ENCODE measurements around the gene ZNF689. TPM values are rescaled to one million over a fixed set of nuclear protein-coding genes. Genes with fewer than 3 reads are reported as not detected.

ZNF689 gene
- total RNA-seq, 2 experiments from 2014 or later: 12.2 to 15.3 TPM

DNA sequence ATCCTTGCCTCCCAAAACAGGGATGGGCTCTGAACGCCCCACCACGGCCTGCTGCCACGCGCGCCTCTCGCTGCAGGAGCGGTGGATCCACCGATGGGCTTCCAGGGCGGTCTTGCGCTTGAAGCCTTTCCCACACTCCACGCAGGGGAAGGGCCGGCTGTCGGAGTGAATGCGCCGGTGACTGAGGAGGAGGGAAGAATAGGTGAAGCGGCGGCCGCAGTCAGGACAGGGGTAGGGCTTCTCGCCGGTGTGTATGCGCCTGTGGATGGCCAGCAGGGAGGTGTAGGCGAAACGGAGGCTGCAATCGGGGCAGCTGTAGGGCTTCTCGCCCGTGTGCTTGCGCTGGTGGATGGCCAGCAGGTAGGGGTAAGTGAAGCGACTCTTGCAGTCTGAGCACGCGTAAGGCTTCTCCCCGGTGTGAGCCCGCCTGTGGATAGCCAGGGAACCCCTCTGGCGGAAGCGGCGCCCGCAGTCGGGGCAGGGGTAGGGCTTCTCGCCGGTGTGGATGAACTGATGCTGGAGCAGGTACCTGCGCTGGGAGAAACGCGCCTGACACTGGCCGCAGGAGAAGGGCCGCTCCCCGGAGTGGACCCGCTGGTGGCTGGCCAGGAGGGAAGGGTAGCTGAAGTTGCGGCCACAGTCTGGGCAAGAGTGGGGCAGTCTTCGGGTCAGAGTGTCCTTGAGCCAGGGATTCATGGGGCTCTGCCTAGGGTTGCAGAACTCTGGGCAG, 27.4 kb downstream of the ZNF689 start:
- Mint-ChIP-seq H3K9me3 (ENCODE audit: low read depth) (no peaks in the 10 kb centered on the region), H3K27ac (no peak overlapping the region), H3K27me3 (no peaks in the 10 kb centered on the region), H3K4me3 (no peak overlapping the region), H3K36me3 (peaks cover 34% of the 10 kb centered on the region), H3K4me1 (peaks cover 41% of the 10 kb centered on the region)
- DNase-seq (no peak), ATAC-seq (no peak)
- CTCF ChIA-PET: interaction anchor here (0.7 kb wide), 1 partner anchor 133 kb away, joined by 3 read pairs; no protein-coding TSS in a partner anchor

DNA sequence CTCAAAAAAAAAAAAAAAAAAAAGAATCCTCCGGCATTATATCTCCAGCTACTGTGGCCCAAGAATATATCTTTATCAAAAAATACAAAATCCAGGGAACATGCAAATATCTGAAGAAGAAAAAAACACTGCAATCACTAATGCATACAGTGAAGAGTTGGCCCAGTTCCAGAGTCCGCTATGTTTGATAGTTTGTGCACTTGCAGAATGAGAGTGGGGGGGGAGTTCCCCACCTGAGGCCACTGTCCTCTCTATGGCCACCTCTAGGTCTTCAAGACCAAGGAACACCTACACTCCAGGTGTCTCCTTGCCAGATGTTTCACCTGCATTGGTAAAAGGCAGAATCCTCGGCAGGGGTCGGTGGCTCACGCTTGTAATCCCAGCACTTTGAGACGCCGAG, 28.7 kb downstream of the ZNF689 start:
- DNase-seq: no peak
- Mint-ChIP-seq H3K27me3 (no peaks in the 10 kb centered on the region), H3K9me3 (ENCODE audit: low read depth) (no peaks in the 10 kb centered on the region), H3K36me3 (peaks cover 27% of the 10 kb centered on the region), H3K27ac (no peak overlapping the region), H3K4me3 (no peak overlapping the region), H3K4me1 (peaks cover 31% of the 10 kb centered on the region)
- no peak for ATAC-seq
- CTCF ChIA-PET: interaction anchor here (1.4 kb wide), 1 partner anchor 47 kb away, joined by 3 read pairs; no protein-coding TSS in a partner anchor

DNA sequence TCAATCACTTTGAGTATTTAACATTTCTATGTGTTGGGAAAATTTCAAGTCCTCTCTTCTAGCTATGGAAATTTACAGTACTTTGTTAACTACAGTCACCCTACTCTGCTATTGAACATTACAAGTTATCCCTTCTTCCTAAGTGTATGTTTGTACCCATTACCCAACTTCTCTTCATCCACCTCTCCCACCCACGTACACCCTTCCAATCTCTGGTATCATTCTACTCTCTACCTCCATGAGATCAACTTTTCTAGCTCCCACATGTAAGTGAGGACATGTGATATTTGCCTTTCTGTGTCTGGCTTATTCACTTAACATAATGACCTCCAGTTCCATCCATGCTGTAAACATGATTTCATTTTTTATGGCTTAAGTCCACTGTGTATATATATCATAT, 35.5 kb downstream of the ZNF689 start:
- Mint-ChIP-seq H3K9me3 (ENCODE audit: low read depth) (no peaks in the 10 kb centered on the region), H3K4me3 (peak overlapping the region; percentile 3), H3K27me3 (no peaks in the 10 kb centered on the region), H3K36me3 (peaks cover 16% of the 10 kb centered on the region), H3K27ac (no peak overlapping the region), H3K4me1 (peaks cover 30% of the 10 kb centered on the region)
- DNase-seq (no peak), ATAC-seq (no peak)
- CTCF ChIA-PET: interaction anchor here (0.8 to 1.2 kb wide), 2 partner anchors 10 to 39 kb away, joined by 3 read pairs; no protein-coding TSS in a partner anchor

DNA sequence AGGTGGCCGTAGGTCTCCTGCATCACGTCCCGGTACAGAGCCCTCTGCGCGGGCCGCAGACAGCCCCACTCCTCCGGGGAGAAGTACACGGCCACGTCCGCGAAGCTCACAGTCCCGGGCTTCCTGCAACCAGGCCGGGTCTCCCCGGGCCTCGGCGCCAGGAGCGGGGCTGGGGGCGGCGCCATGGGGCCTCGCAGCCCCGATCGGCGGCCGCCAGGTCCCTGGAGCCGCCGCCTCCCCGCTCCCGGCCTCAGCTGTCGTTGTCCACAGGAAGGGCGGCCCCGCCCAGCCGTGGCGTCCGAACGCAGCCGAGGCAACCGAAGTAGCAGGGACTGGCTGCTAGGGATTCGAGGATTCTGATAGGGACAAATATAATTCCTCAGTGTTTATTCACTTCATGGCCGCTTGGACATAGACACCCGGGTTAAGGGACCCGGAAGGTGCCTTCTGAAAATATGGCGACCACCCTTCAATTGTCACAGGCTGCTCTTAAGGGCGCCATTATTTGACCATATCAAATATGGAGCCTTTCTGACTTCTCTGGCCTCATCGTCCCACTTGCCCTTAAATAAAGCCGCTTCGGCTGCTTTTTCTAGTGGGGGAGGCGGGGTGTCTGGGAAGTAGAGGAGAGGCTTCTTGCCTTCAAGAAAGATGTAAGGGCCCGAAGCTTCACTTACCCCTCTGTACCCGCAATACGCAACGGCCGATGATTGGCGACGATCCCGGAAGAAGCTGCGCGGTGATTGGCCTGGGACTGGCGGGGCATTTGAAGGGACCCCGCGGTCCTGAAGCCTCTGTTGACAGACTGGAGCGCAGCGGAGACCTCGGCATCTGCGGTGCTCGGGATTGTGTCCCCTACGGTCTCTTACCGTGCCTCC, 38.5 kb downstream of the ZNF689 start, which contains the start of gene ZNF688:
TSS of gene ZNF688 (minus strand) at position 270 of the 878 bp plus-strand sequence. CDS start at position 185, 85 bp downstream.
- Mint-ChIP-seq H3K36me3 (peaks cover 9% of the 10 kb centered on the region), H3K27me3 (no peaks in the 10 kb centered on the region), H3K4me3 (peak within 1 kb of the TSS; percentile 99), H3K9me3 (ENCODE audit: low read depth) (no peaks in the 10 kb centered on the region), H3K4me1 (peaks cover 53% of the 10 kb centered on the region), H3K27ac (peak within 1 kb of the TSS; percentile 94)
- CTCF ChIA-PET: interaction anchor here (0.9 to 3.3 kb wide), 16 partner anchors 14 to 502 kb away, joined by 3 to 26 read pairs (median 5); partner anchors contain the start of genes DCTPP1, PRR14, TBX6 and ZNF668
- DNase-seq (peak; percentile 98), ATAC-seq (peak; percentile 86)

DNA sequence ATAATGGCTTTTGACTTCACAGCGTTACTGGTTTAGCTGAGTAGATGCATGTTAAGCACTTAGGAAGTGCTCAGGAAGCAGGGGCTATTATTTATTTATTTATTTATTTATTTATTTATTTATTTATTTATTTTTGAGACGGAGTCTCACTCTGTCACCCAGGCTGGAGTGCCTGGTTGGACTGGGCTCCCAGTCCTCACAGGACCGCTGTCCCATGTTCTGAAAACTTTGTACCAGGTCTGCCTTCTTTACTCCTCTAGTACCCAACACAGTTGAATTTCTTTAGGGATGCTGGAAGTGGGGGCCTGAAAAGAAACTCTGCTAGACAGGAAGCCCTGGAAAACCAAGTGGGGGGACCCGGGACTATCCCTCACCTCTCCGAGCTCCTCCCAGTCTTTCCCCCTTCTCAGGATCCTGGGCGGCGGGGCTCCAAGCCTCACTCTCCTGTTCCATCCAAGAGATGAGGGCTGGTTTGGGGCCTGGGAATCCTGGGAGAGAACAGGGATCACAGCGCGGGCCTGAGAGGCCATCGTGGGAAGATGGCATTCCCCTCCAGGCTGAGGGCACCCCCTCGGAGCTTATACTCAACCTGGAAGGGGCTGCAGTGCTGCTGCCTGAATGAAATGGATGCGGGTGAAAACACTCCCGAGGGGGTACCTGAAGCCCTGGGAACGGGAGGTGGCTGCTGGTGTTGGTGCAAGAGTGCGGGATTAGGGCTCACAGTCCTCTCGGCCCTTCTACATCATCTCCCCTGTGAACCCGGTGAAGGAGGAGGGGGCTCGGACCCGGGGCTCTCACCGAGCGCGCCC, 39.3 kb downstream of the ZNF689 start:
- CTCF ChIA-PET: interaction anchor here (1.3 to 3.3 kb wide), 7 partner anchors 13 to 503 kb away, joined by 3 to 26 read pairs (median 14); partner anchors contain the start of genes DCTPP1, TBX6, ZNF668 and ZNF764
- H3K4me1 Mint-ChIP-seq: peaks cover 54% of the 10 kb centered on the region

DNA sequence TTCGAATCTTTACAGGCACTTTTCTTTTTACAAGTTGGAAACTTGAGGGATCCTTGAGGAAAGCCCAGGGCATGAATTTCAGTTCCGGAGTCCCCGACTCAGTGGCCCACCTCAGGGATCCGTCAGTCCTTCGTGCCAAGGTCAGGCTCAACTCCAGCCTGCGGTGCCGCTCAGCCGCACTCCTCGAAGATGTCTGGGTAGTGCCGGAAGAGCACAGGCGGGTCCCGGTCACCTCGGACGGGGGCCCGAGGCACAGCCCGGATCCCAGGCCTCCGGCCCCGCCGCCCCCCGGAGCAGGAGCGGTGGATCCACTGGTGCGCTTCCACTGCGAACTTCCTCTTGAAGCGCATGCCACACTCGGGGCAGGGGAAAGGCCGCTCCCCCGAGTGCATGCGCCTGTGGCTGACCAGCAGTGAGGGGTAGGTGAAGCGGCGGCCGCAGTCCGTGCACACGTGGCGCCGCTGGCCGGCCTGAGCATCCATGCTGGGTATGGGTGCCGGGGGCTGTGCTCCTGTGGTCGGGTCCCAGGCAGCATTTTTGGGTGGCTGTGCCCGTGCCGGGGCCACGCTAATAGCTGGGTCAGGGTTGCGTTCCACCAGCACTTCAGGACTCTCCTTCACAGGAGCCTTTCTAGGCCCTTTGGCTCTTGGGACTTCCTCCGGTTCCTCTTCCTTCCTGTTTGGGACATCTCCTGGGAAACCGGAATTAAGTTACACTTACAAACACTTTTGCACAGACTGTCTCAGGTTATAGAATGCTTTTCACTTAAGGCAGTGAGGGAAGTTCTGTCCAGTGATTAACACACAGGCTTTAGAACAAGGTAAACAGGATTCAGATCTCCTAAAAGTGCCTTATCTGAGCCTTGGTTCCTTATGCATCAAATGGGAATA, 40.2 kb downstream of the ZNF689 start:
- ATAC-seq (no peak), DNase-seq (no peak)
- Mint-ChIP-seq H3K27ac (peak overlapping the region; percentile 70), H3K27me3 (no peaks in the 10 kb centered on the region), H3K4me3 (peak overlapping the region; percentile 99), H3K4me1 (peaks cover 46% of the 10 kb centered on the region), H3K36me3 (peaks cover 7% of the 10 kb centered on the region), H3K9me3 (ENCODE audit: low read depth) (no peaks in the 10 kb centered on the region)
- CTCF ChIA-PET: interaction anchor here (2.4 to 3.3 kb wide), 4 partner anchors 12 to 140 kb away, joined by 11 to 26 read pairs (median 16); partner anchors contain the start of genes DCTPP1, ZNF764 and ZNF785

More for the DNA sequence above, 39.3 kb downstream of the ZNF689 start:
- ATAC-seq (no peak), DNase-seq (no peak)
- Mint-ChIP-seq H3K27ac (peak overlapping the region; percentile 89), H3K36me3 (peaks cover 7% of the 10 kb centered on the region), H3K27me3 (no peaks in the 10 kb centered on the region), H3K4me3 (peak overlapping the region; percentile 99), H3K9me3 (ENCODE audit: low read depth) (no peaks in the 10 kb centered on the region)

DNA sequence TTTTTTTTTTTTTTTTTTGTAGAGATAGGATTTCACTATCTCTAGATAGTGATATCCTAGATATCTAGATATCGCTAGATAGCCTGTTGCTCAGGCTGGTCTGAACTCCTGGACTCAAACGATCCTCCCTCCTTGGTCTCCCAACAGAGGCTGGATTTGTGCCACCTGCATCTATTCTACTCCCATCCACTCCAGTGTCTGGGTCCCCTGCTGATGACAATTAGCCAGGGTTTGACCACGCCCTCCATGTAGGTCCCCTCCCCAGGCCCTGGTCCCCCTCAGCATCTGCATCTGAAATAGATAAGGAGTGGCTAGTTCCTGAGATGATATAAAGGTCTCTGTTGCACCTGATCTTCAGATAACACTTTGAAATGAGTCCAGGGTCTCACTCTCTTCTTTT, 40.9 kb downstream of the ZNF689 start:
- no peak for DNase-seq
- CTCF ChIA-PET: interaction anchor here (0.9 to 3.9 kb wide), 3 partner anchors 12 to 90 kb away, joined by 3 to 19 read pairs (median 5); partner anchors contain the start of gene ZNF764
- Mint-ChIP-seq H3K4me3 (no peak overlapping the region), H3K27me3 (no peaks in the 10 kb centered on the region), H3K36me3 (peaks cover 3% of the 10 kb centered on the region), H3K4me1 (peaks cover 41% of the 10 kb centered on the region), H3K9me3 (ENCODE audit: low read depth) (no peaks in the 10 kb centered on the region), H3K27ac (peak overlapping the region; percentile 67)
- ATAC-seq: no peak

DNA sequence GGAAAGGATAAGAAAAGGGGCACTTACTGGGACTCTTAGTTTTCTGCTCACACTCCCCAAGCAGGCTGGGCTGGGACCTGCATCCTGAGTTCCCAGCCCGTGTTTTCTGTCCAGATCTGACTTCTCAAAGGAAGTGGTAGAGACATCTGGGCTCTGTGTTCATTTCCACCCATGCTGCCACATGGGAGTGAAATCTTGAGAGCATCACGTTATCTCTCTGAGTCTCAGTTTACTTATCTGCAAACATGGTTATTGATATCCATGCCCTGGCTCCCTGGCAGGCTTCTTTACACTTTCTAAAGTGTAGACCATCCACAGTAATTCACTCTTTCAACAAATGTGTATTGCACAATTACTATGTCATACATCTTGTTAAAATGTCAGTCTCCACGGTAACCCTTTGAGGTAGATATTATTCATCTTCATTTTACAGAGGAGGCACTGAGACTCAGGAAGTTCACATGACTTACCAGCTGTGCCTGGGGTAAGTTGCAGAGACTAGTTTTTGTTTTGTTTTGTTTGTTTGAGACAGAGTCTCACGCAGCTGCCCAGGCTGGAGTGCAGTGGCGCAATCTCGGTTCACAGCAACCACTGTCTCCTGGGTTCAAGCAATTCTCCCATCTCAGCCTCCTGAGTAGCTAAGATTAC, 42.1 kb downstream of the ZNF689 start:
- peak overlapping the region; percentile 97 for H3K27ac Mint-ChIP-seq
- peaks cover 35% of the 10 kb centered on the region for H3K4me1 Mint-ChIP-seq
- H3K27me3 Mint-ChIP-seq: no peaks in the 10 kb centered on the region
- DNase-seq: peak; percentile 77
- peak overlapping the region; percentile 67 for H3K4me3 Mint-ChIP-seq
- no peaks in the 10 kb centered on the region for H3K9me3 Mint-ChIP-seq (ENCODE audit: low read depth)
- peak; percentile 41 for ATAC-seq
- peaks cover 3% of the 10 kb centered on the region for H3K36me3 Mint-ChIP-seq
- CTCF ChIA-PET: interaction anchor here (0.9 to 3.9 kb wide), 3 partner anchors 10 to 91 kb away, joined by 3 to 19 read pairs (median 5); partner anchors contain the start of gene ZNF764

DNA sequence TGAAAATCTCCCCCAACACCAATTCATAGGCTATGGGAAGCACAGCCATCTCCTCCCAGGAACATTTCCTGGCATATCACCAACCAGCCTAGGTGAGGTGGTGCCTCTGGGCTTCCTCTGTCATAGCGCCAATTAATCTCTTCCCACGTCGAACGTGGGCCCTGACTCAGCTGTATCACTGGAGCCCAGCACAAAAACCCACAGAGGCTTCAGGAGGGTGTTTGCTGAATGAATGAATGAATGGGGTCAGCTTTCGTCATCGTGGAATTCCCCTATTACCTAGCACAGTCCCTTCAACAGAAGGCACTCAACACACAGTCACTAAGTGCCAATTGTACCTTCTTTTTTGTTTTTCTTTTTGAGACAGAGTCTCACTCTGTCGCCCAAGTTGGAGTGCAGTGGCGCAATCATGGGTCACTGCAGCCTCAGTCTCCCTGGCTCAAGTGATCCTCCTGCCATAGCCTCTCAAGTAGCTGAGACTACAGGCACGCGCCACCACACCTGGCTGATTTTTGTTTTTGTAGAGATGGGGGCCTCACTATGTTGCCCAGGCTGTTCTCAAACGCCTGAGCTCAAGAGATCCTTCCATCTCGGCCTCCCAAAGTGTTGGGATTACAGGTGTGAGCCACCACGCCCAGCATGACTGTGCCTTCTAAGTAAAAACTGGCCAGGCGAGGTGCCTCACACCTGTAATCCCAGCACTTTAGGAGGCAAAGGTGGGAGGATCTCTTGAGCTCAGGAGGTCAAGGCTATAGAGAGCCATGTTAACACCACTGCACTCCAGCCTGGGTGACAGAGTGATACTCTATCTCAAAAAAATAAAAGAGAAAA, 42.8 kb downstream of the ZNF689 start:
- no peak for ATAC-seq
- peaks cover 3% of the 10 kb centered on the region for H3K36me3 Mint-ChIP-seq
- peak overlapping the region; percentile 97 for H3K27ac Mint-ChIP-seq
- CTCF ChIA-PET: interaction anchor here (1.0 to 3.9 kb wide), 3 partner anchors 10 to 62 kb away, joined by 3 to 19 read pairs (median 6); partner anchors contain the start of gene ZNF764
- no peaks in the 10 kb centered on the region for H3K9me3 Mint-ChIP-seq (ENCODE audit: low read depth)
- H3K27me3 Mint-ChIP-seq: no peaks in the 10 kb centered on the region
- peaks cover 33% of the 10 kb centered on the region for H3K4me1 Mint-ChIP-seq
- peak; percentile 60 for DNase-seq
- H3K4me3 Mint-ChIP-seq: peak overlapping the region; percentile 67

DNA sequence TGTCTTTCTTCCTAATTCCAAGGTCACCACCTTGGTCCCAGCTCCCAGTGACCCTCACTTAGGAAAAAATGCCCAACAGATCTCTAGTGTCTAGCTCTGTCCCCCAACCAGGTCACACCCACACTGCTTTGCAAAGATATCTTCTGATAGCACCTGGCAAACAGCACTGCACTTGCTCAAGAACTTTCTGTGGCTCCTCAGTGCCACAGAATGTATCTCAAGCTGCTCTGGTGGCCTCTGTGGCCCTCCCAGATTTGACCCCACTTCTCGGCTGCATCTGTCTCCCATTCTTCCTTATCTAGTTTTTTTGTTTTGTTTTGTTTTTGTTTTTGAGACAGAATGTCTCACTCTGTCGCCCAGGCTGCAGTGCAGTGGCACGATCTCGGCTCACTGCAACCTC, 43.7 kb downstream of the ZNF689 start:
- no peaks in the 10 kb centered on the region for H3K9me3 Mint-ChIP-seq (ENCODE audit: low read depth)
- H3K4me1 Mint-ChIP-seq: peaks cover 33% of the 10 kb centered on the region
- CTCF ChIA-PET: interaction anchor here (1.0 to 3.9 kb wide), 4 partner anchors 9 to 63 kb away, joined by 3 to 19 read pairs (median 4); partner anchors contain the start of gene ZNF764

More for the DNA sequence above, 43.7 kb downstream of the ZNF689 start:
- Mint-ChIP-seq H3K27ac (no peak overlapping the region), H3K36me3 (peaks cover 2% of the 10 kb centered on the region), H3K27me3 (no peaks in the 10 kb centered on the region), H3K4me3 (no peak overlapping the region)
- ATAC-seq: no peak
- DNase-seq: no peak

Measured in activated CD8-positive, alpha-beta memory T cell treated with anti-CD3 and anti-CD28 coated beads, Interleukin-2, amount 10 ng/mL, durations not matched to agents 7 days and 5 days (primary cell).